ENCODE results near the gene MAPKAPK2.
A peak's percentile ranks its signal among the peaks of the same experiment; 100 is the strongest.
"Not testable (repeated sequence)": the region's sequence is repeated elsewhere in the genome, so short reads cannot be mapped to it uniquely, and the experiment has no call there.

The MAPKAPK2 gene

DNA sequence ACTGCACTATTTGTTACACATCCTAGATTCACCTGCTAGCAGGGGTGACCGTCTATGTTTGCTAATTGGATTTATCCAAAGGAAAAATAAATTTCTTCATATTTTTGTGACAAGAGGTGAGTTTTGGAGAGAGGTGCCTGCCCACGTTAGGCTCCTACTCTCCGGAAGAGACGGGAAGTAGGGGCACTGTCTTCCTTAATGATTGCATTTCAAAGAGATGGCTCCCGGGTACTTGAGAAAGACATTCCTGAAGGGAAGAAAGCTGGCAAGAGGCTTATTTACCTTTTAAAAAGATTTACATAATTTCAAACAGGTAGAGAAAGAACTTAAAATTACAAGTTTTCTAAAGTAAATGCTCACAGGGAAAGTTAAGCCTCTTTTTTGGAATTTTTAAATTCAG lies 67.2 kb downstream of the MAPKAPK2 start:
- DNase-seq = no peak

DNA sequence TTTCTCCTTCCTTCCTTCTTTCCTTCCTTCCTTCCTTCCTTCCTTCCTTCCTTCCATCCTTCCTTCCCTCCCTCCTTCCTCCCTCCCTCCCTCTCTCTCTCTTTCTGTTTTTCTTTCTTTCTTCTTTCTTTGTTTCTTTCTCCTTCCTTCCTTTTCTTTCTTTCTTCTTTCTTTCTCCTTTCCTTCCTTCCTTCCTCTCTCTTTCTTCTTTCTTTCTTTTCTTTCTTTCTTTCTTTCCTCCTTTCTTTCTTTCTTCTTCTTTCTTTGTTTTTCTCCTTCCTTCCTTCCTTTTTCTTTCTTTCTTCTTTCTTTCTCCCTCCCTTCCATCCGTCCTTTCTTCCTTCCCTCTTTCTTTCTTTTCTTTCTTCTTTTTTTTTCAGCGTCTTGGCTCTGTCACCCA lies 67.8 kb downstream of the MAPKAPK2 start:
- no peak for DNase-seq

DNA sequence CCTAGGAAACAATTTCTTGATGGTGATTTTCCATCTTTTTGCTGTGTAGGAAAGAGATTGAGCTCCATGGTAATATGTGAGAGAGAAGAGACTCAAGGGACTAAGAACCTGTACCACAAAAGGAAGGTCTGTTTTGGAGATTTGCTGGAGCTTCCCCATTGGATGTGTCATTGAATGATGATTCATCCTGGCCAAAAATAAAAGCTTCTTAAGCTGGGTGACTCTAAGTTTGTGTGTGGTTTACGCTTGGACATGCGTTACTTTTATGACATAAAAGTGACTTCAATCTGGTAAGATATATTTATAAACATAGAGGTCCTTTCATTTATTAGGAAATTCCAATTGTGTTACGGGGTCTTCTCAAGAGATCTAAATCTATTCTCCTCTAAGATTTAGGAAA lies 68.4 kb downstream of the MAPKAPK2 start:
- DNase-seq = no peak

- no peak for DNase-seq
Measured at GRCh38 chr1:206754011-206754410, 69.3 kb downstream of the MAPKAPK2 start.

DNA sequence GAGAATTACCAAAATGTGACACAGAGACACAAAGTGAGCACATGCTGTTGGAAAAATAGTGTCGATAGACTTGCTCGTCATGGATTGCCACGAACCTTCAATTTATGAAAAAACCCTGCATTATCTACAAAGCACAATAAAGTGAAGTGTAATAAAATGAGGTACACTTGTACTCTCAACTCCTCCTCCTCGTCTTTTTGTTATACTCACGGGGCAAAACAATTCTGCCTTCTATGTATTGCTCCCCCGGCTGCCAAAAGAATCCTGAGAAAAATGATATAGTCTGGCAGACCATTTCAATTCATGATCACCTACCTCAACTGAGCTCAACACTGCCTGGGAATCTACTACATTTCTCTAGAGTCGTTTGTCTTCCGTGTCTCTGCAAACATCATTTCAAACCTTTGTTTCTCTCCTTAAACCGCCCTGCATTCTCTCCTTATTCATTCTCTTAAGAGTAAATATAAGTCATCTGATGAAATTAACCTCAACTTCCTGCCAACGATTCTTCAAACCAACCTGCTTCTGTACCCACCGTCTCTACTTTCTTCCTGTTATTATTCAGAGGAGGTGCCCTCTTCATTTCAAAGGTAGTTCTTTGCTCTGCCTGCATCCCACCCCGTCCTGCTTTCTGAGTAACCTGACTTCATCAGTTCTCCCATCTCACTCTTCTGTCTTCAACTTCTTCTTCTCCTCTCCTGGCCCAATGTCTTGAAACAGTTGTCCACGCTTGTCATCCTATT lies 73.0 kb downstream of the MAPKAPK2 start:
- DNase-seq = no peak

DNA sequence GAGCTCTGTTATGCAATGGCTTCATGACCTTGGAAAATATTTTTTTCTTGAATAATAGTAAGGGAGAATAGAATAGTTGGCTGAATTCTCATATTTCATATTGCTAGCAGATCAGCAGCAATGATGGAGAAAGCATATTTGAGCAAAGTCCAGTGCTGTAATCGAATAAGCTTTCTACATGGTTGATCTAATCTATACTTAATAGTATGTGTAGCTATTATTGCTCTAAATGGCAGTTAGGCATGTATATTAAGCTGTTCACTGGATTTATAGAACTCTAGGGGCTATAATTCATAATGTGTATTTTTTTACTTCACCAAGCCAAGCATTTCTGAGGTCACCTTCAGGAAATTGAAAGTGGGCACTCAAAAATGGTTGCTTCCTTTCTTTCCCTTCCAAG lies 75.9 kb downstream of the MAPKAPK2 start:
- no peak for DNase-seq

GRCh38 chr1:206761159-206761768 lies 76.6 kb downstream of the MAPKAPK2 start:
- no peak for DNase-seq

GRCh38 chr1:206762741-206763364 lies 78.1 kb downstream of the MAPKAPK2 start:
- not testable (repeated sequence) for DNase-seq

DNA sequence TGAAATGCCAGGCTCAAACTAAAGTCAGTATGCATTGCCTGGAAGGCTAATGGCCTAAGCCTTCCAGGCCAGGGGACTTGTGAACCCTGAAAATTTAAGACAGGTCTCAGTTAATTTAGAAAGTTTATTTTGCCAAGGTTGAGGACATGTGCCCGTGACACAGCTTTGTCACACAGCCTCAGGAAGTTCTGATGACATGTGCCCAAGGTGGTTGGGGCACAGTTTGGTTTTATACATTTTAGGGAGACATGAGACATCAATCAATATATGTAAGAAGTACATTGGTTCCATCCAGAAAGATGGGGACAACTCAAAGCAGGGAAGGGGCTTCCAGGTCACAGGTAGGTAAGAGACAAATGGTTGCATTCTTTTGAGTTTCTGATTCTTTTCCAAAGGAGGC lies 81.1 kb downstream of the MAPKAPK2 start:
- DNase-seq = not testable (repeated sequence)

DNA sequence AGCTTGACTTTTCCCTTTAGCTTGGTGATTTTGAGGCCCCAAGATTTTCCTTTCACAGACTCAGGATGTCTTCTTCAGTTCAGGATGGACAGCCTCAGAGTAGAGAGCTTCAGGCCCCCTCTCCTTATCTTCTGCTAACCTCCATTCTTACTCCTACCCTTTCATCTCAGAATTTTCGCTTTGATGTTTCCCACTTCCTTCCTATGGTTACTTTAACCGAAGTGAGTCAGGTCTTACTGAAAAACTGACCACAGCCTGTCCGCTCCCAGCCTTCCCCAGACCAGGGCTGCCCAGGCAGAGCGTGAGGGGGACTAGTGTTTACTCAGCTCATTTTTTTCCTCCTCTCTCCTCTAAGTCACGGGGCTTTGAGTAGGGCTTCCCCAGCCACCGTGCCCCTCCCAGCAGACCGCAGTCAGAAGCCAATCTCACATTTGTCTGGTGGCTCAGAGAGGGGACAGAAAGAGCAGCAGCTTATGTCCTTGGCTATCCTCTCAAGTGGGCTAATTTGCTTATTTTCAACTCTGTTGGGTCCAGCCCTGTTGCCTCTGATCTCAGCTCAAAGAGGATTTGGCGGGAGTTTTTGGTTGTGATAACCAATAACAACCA lies 81.6 kb downstream of the MAPKAPK2 start:
- DNase-seq = peak; percentile 55

- no peak for DNase-seq
Measured at GRCh38 chr1:206768472-206769303, 84.0 kb downstream of the MAPKAPK2 start.

GRCh38 chr1:206769304-206769731 lies 84.6 kb downstream of the MAPKAPK2 start:
- no peak for DNase-seq

DNA sequence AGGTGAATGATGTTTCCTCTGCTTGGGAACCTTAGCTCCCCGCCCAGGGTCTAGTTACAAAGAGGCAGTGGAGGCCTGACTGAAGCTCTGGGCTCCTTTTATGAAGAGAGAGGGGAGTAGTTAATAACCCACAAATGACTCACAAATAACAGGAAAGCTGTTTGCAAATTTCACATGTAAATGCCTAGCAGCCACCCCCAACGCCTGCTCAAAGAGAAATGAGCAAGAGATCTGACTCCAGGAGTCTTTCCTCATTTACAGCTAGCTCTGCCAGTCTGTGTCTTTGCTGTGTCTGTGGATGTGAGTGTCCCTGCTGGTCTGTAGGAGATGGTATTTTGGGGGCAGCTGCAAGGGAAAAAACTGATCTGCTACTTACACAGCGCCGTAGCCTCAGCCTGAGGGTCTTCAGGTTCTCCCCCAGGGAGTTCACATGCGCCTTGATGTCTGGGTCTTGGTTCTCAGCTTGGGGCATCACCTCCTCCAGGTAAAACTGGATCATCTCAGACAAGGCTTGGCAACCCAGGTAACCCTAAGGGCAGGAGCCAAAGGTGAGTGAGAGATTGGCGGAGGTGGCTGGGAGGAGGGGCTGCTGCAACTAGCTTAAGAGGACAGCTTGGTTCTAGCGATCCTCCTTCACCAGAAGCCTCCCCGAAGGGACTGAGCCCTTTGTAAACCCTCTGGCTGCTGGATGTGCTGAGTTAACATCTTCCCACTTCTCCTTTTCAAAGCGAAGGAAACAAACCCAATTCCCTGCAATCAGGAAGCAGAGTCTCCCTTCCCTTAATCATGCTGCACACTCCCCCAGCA lies 86.0 kb downstream of the MAPKAPK2 start, which contains the start of gene IL19:
IL19 (plus strand) TSS at position 243 of the 807 bp plus-strand sequence. CDS start 65,890 bp downstream, outside the sequence.
- DNase-seq = no peak

GRCh38 chr1:206771338-206771692 lies 86.6 kb downstream of the MAPKAPK2 start:
- DNase-seq = no peak

DNA sequence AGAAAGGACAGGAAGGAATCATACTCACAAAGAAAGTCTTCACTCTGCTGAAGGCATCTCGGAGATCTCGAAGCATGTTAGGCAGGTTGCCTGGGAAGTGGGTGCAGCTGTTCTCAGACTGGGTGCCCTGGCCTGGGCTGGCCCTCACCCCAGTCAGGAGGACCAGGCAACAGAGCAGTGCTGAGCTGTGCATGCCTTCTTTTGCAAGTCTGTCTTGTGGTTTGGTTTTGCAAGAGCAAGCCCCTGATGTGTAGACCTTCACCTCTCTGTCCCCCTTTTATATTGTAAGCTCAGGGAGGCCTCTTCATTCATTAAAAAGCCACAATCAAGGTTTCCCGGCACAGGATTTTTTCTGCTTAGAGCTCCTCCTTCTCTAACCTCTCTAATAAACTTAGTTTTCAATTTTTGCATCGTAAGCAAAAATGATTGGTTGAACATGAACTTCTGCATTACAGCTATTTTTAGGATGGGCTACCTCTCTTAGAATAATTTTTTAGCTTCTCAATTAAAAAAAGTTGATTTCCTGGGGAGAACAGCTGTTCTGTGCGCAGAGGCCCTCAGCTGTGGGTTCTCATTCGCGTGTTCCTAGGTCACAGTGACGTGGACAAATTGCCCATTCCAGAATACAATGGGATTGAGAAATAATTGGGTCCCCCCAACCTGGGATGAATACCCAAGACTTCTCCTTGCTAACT lies 87.7 kb downstream of the MAPKAPK2 start, which contains the start of gene IL10:
IL10 (minus strand) TSS at position 252 of the 695 bp plus-strand sequence; CDS start at position 193, 59 bp downstream.
- no peak for DNase-seq

GRCh38 chr1:206774093-206774492 lies 89.4 kb downstream of the MAPKAPK2 start:
- DNase-seq = no peak

DNA sequence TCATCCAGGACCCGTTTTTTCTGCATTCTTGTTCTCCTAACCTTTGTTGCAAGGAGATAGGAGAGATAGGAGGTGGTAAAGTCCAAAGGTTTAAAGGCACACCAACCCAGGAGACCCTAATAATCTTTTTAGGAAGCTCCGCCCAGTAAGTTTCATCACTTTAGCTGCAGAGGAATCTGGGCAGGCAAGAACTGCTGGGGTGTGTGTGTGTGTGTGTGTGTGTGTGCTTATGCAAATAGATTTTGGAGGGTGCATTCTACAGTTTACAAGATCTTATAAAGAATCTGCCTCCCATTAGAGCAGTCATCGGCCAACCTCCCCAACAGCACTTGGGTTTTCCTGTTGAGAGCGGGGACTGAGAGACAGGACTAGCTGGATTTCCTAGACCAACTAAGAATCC lies 91.5 kb downstream of the MAPKAPK2 start:
- no peak for DNase-seq

GRCh38 chr1:206778031-206778430 lies 93.3 kb downstream of the MAPKAPK2 start:
- no peak for DNase-seq

GRCh38 chr1:206778911-206779310 lies 94.2 kb downstream of the MAPKAPK2 start:
- DNase-seq = not testable (repeated sequence)

DNA sequence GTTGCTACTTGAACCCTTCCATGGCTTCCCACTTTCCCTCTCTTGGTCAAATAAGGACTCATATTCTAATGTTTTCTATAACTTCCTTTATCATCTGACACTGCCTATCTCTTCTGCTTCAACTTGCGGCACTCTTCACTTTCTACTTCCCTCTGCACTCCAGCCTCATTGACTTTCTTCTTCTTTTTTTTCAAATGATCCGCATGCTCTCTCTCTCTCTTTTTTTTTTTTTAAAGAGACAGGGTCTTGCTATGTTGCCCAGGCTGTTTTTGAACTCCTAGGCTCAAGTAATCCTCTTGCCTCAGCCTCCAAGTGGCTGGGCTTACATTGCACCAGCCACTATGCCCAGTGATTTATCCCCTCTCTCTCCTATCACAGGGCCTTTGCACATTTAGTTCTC lies 94.9 kb downstream of the MAPKAPK2 start:
- DNase-seq = no peak

DNA sequence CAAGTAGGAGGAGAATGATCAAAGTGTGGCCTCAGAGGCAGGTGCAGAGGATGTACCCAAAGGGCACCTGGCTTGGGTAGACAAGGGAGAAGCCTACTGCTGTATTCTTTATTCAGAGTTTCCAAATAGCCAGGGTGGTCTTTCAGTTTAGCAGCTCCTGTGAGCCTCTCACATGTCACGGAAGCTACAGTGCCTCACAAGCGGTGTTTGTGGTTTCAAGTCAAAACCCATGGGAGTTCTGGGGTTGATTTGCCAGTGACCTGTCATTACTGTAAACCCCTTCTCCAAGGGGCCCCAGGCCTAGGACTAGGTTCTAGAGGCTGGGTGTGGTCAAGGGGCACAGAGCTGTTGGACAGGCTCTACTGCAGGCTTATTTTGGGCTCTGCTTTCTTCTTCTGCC lies 97.7 kb downstream of the MAPKAPK2 start:
- no peak for DNase-seq

Measured in activated CD4-positive, alpha-beta T cell treated with anti-CD3 and anti-CD28 coated beads for 1 hour (primary cell).